Kidney epithelial cell (primary cell): ENCODE data around the gene MTHFD1L. TPM values are rescaled to one million over a fixed set of nuclear protein-coding genes. Genes with fewer than 3 reads are reported as not detected.

Source experiments
- DNase-seq: peaks from one replicate; pipeline ENCODE4 v3.0.0-alpha.2; 2010; ENCODE audit warnings: low read depth
- H3K27me3 ChIP-seq: 2 replicates; pipeline ENCODE4 v1.6.0; 2011; ENCODE audit warnings: low read length; ENCODE audit not compliant: control insufficient read depth, insufficient read depth
- H3K36me3 ChIP-seq: 2 replicates; pipeline ENCODE4 v1.5.1; 2011; ENCODE audit warnings: low read length; ENCODE audit not compliant: control insufficient read depth, insufficient read depth
- H3K4me3 ChIP-seq: 2 replicates; pipeline ENCODE4 v1.5.1; 2011; ENCODE audit warnings: low read depth, mild to moderate bottlenecking, control low read depth, low read length
- total RNA-seq: library from RNA; depleted of rRNA; stranded (reverse); fragments of >200 nt; gene quantifications from 2 replicates; pipeline ENCODE4 v1.2.3, GENCODE V29; 2015
- TF ChIP-seq, protein P1 (sequence below): IDR thresholded peaks from 2 replicates; pipeline ENCODE4 v1.5.1; 2011; ENCODE audit warnings: mild to moderate bottlenecking, moderate library complexity, low read length, control low read depth, inconsistent platforms; ENCODE audit not compliant: insufficient read depth, poor library complexity, severe bottlenecking

MTHFD1L gene
- total RNA-seq, 1 donor from 2014 or later: 116 TPM

DNA sequence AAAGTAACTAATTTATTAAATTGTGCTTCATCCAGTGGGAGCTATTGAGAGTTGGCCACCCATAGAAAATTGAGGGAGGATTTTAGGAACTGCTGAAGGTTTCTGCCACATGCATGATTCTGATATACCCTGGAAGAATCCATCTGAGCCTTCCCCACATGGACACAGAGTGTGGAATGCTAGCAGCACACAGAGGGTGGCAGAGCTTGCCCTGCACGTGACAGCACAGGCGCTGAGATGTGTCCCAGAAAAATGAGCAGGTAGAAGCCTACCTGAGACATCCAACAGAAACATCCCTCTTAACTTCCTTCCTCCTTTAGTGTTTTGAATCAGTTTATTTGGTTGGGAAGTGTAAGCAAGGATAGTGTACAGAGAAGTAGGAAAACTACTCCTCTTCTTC lies 96.9 kb downstream of the MTHFD1L start:
- no peaks in the 10 kb centered on the region for H3K27me3 ChIP-seq
- H3K36me3 ChIP-seq: no peaks in the 10 kb centered on the region
- TF ChIP-seq, protein P1, sequence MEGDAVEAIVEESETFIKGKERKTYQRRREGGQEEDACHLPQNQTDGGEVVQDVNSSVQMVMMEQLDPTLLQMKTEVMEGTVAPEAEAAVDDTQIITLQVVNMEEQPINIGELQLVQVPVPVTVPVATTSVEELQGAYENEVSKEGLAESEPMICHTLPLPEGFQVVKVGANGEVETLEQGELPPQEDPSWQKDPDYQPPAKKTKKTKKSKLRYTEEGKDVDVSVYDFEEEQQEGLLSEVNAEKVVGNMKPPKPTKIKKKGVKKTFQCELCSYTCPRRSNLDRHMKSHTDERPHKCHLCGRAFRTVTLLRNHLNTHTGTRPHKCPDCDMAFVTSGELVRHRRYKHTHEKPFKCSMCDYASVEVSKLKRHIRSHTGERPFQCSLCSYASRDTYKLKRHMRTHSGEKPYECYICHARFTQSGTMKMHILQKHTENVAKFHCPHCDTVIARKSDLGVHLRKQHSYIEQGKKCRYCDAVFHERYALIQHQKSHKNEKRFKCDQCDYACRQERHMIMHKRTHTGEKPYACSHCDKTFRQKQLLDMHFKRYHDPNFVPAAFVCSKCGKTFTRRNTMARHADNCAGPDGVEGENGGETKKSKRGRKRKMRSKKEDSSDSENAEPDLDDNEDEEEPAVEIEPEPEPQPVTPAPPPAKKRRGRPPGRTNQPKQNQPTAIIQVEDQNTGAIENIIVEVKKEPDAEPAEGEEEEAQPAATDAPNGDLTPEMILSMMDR: no peak
- DNase-seq: no peak
- no peak overlapping the region for H3K4me3 ChIP-seq

DNA sequence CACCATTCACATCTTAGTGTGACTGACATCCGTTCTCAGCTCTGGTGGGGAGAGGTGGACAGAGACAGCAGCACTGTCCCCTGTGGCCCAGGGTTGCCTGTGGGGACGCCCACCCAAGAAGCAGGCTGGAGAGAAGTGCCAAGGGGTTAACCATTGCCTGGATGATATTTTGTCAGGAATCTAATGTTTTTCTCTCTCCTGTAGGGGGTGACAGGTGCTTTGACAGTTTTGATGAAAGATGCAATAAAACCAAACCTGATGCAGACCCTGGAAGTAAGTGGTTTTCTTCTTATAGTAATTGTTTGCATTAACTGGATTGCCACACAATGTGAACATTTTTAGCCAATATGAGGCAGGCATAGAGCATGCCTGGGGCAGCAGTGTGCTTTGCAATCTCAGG lies 99.3 kb downstream of the MTHFD1L start:
- no peak for DNase-seq
- Histone ChIP-seq H3K4me3 (no peak overlapping the region), H3K27me3 (no peaks in the 10 kb centered on the region), H3K36me3 (no peaks in the 10 kb centered on the region)
- TF ChIP-seq, protein P1: no peak

DNA sequence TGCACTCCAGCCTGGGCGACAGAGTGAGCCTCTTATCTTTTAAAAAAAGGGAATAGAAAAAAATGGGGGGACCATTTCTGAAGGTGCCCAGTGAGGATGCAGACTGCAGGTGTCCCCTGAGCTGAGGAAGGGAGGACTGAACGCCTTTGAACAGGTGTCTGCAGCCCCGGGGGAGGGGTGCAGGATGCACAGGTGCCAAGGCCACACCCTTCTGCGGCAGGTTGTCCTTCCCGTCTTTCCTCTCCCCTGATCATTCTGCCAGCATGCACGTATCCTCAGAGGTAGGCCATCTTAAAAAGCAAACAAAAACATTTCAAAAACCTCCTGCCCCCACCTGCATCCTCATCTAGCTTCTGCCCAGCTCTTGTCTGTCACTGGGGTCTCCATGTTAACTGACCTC lies 101.3 kb downstream of the MTHFD1L start:
- Histone ChIP-seq H3K36me3 (no peaks in the 10 kb centered on the region), H3K27me3 (no peaks in the 10 kb centered on the region), H3K4me3 (no peak overlapping the region)
- DNase-seq: no peak
- TF ChIP-seq, protein P1: no peak

DNA sequence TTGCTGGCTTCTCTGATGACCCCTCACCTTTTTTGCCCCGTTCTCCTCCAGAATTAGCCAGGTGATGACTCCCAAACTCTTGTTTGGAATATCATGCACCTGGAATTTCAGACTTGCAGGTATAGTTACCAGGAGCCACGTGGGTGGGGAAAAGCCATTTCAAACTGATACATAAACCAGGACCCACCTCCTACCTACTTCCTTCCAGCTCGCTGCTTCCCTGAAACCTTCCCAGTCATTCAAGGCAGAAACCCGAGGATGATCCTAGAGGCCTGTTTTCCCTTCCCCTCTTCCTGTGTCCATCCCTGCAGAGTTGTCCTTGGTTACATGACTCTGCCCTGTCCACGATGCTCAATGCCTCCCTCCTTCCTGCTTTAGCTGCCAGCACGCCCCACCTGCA lies 101.9 kb downstream of the MTHFD1L start:
- TF ChIP-seq, protein P1: no peak
- Histone ChIP-seq H3K27me3 (no peaks in the 10 kb centered on the region), H3K36me3 (no peaks in the 10 kb centered on the region), H3K4me3 (no peak overlapping the region)
- no peak for DNase-seq

DNA sequence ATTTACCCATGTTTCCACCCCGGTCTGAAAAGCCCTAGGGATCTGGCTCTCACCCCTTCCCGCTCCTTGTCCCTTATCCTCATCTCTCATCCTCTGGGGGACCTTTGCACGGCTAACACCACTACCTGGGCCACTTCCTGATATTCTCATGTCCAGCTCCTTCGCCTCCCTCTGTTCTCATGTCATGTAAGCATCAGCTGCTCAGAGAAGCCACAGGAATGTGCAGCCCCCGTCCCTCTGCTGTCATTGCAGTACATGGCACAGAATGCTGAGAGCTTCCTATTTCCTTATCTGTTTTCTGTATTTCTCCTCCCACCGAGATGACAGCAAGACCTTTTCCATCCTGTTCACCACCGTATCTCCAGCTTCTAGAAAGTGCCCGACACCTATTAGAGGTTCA lies 102.4 kb downstream of the MTHFD1L start:
- Histone ChIP-seq H3K27me3 (no peaks in the 10 kb centered on the region), H3K36me3 (no peaks in the 10 kb centered on the region), H3K4me3 (no peak overlapping the region)
- TF ChIP-seq, protein P1: no peak
- DNase-seq: no peak

DNA sequence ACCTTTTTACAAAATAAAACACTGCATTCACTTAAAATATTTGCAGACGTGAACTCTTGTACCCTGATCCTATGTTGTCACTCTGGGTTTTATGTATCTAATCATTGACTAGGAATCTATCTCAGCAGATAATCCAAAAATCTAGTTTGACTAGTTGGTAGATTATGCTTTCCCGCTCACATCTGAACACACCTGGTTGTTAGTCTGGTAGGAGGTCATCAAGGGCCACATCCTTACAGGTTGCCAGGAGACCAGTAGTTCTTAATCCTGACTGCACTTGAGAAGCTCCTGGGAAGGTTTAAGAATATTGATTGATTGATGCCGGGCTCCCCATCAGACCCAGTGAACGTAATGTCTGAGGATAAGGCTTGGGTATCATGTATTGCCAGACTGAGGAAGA lies 104.4 kb downstream of the MTHFD1L start:
- TF ChIP-seq, protein P1: no peak
- Histone ChIP-seq H3K4me3 (no peak overlapping the region), H3K27me3 (no peaks in the 10 kb centered on the region), H3K36me3 (no peaks in the 10 kb centered on the region)
- no peak for DNase-seq
